ENCODE measurements around the gene FHIT. TPM values are rescaled to one million over a fixed set of nuclear protein-coding genes. Genes with fewer than 3 reads are reported as not detected.

The FHIT gene
- total RNA-seq, 1 experiment from 2014 or later: 9.8 TPM

- Histone ChIP-seq H3F3A (ENCODE audit: insufficient read depth, low read depth) (no peaks in the 10 kb centered on the region), H3K4me2 (no peak overlapping the region), H3K27ac (no peak overlapping the region), H3K79me2 (ENCODE audit: low read depth) (no peaks in the 10 kb centered on the region), H3K4me3 (no peak overlapping the region), H3K27me3 (ENCODE audit: insufficient read depth, low read depth) (no peaks in the 10 kb centered on the region), H4K20me1 (ENCODE audit: insufficient read depth) (no peaks in the 10 kb centered on the region), H3K9me2 (ENCODE audit: insufficient read depth) (no peaks in the 10 kb centered on the region), H3K4me1 (replicated peaks; ENCODE audit: insufficient read depth) (no peaks in the 10 kb centered on the region), H3K9me3 (ENCODE audit: insufficient read depth, low read depth) (no peaks in the 10 kb centered on the region), H2AFZ (no peak overlapping the region), H3K36me3 (ENCODE audit: low read depth) (no peaks in the 10 kb centered on the region)
- ChIA-PET POLR2A (ENCODE audit: unreplicated experiment) (no interaction called here), CTCF (no interaction called here)
- no peak for DNase-seq
- intact Hi-C loops (cut with micrococcal nuclease; ENCODE audit: unreplicated experiment): no loop called here
- TF ChIP-seq CTCF (conservative IDR thresholded peaks at IDR 0.05) (no peak), EZH2 (IDR thresholded peaks at IDR 0.05; ENCODE audit: low read depth) (no peak)
- BruUV-seq (replicated peaks): no TSS peak
Observed at GRCh38 chr3:60633644-60634043, 617.6 kb downstream of the FHIT start.

GRCh38 chr3:60631509-60631908 is 619.7 kb downstream of the FHIT start:
- Histone ChIP-seq H3K9me3 (ENCODE audit: insufficient read depth, low read depth) (no peaks in the 10 kb centered on the region), H3K79me2 (ENCODE audit: low read depth) (no peaks in the 10 kb centered on the region), H3F3A (ENCODE audit: insufficient read depth, low read depth) (no peaks in the 10 kb centered on the region), H2AFZ (no peak overlapping the region), H3K9me2 (ENCODE audit: insufficient read depth) (no peaks in the 10 kb centered on the region), H3K36me3 (ENCODE audit: low read depth) (no peaks in the 10 kb centered on the region), H3K27ac (no peak overlapping the region), H3K4me3 (no peak overlapping the region), H3K4me2 (no peak overlapping the region), H3K27me3 (ENCODE audit: insufficient read depth, low read depth) (no peaks in the 10 kb centered on the region), H4K20me1 (ENCODE audit: insufficient read depth) (no peaks in the 10 kb centered on the region), H3K4me1 (replicated peaks; ENCODE audit: insufficient read depth) (no peaks in the 10 kb centered on the region)
- no peak for DNase-seq
- intact Hi-C loops (cut with micrococcal nuclease; ENCODE audit: unreplicated experiment): no loop called here
- ChIA-PET CTCF (no interaction called here), POLR2A (ENCODE audit: unreplicated experiment) (no interaction called here)
- BruUV-seq (replicated peaks): no TSS peak
- TF ChIP-seq CTCF (conservative IDR thresholded peaks at IDR 0.05): no peak
- no peak for TF ChIP-seq EZH2 (IDR thresholded peaks at IDR 0.05; ENCODE audit: low read depth)

GRCh38 chr3:60630953-60631352 is 620.3 kb downstream of the FHIT start:
- Histone ChIP-seq H3K9me2 (ENCODE audit: insufficient read depth) (no peaks in the 10 kb centered on the region), H3K79me2 (ENCODE audit: low read depth) (no peaks in the 10 kb centered on the region), H3F3A (ENCODE audit: insufficient read depth, low read depth) (no peaks in the 10 kb centered on the region), H3K27ac (no peak overlapping the region), H3K9me3 (ENCODE audit: insufficient read depth, low read depth) (no peaks in the 10 kb centered on the region), H3K27me3 (ENCODE audit: insufficient read depth, low read depth) (no peaks in the 10 kb centered on the region), H3K36me3 (ENCODE audit: low read depth) (no peaks in the 10 kb centered on the region), H3K4me3 (no peak overlapping the region), H2AFZ (no peak overlapping the region), H4K20me1 (ENCODE audit: insufficient read depth) (no peaks in the 10 kb centered on the region), H3K4me1 (replicated peaks; ENCODE audit: insufficient read depth) (no peaks in the 10 kb centered on the region), H3K4me2 (no peak overlapping the region)
- intact Hi-C loops (cut with micrococcal nuclease; ENCODE audit: unreplicated experiment): no loop called here
- DNase-seq: no peak
- CTCF ChIA-PET: no interaction called here
- no TSS peak for BruUV-seq (replicated peaks)
- TF ChIP-seq CTCF (conservative IDR thresholded peaks at IDR 0.05) (no peak), EZH2 (IDR thresholded peaks at IDR 0.05; ENCODE audit: low read depth) (no peak)
- POLR2A ChIA-PET (ENCODE audit: unreplicated experiment): interaction anchor here (0.6 kb wide), 1 partner anchor 27 kb away, joined by 3 read pairs; no protein-coding TSS in a partner anchor

Data from PC-9 (cell line).